K562 (cell line): ENCODE results near the gene CADM2. TPM values are rescaled to one million over a fixed set of nuclear protein-coding genes. Genes with fewer than 3 reads are reported as not detected.

Source experiments
- ATAC-seq: fragments of 200-7000 bp; cut with Tn5 transposase; 3 replicates; pipeline ENCODE4 v1.9.1; 2020; ENCODE audit warnings: moderate library complexity
- BruUV-seq: library from RNA; stranded (reverse); fragments of 400-500 nt; replicated peaks from 2 replicates; lab custom pipeline; 2021; lab: Mats Ljungman, UMichigan
- CTCF ChIA-PET: fragments of 300-600 bp; formaldehyde crosslinking; extraction: SDS; loops from one replicate; lab custom pipeline; 2021; ENCODE audit warnings: low intra/inter-chr PET ratio; lab: Yijun Ruan, JAX
- POLR2A ChIA-PET: fragments of 300-600, 350-650 bp; sonication (Branson Sonifier 250); formaldehyde crosslinking; extraction: SDS; loops from one replicate; lab custom pipeline; 2021; ENCODE audit warnings: antibody characterized with exemption, inconsistent platforms; lab: Yijun Ruan, JAX
- DNase-seq, 4 experiments: peaks; one replicate each; pipeline versions ENCODE4 v3.0.0 to v3.0.0-alpha.2; 2011 to 2018; ENCODE audit warnings: low spot score in 3 of 4, mixed read lengths in 3 of 4; ENCODE audit errors: extremely low read depth in 1 of 4
- FAIRE-seq: peaks from 2 replicates; lab custom pipeline; 2011; peaks lifted over from hg19 to GRCh38; lab: Jason Lieb, UNC
- H2AFZ ChIP-seq: 2 replicates; pipeline ENCODE4 v1.6.0; 2011; ENCODE audit warnings: low read depth, low read length, control low read depth, inconsistent platforms
- H3K27ac ChIP-seq: fragments of 200-600 bp; 3 replicates; pipeline ENCODE4 v1.8.0; 2011; ENCODE audit warnings: low read depth, mild to moderate bottlenecking, control low read depth, inconsistent platforms, low read length, moderate library complexity, mixed read lengths; ENCODE audit errors: extremely low read depth
- H3K27me3 ChIP-seq, 2 experiments: fragments of 300-600 bp in 1 of 2; 2 replicates in 1 of 2; 3 replicates in 1 of 2; pipeline versions ENCODE4 v1.6.0 to v1.8.0; 2011; ENCODE audit warnings: inconsistent platforms in 2 of 2, low read length in 2 of 2, mild to moderate bottlenecking in 1 of 2, mixed read lengths in 1 of 2, moderate library complexity in 1 of 2; ENCODE audit not compliant: control insufficient read depth in 2 of 2, insufficient read depth in 2 of 2
- H3K36me3 ChIP-seq: fragments of 300-600 bp; 3 replicates; pipeline ENCODE4 v1.8.0; 2011; ENCODE audit warnings: mild to moderate bottlenecking, low read length, inconsistent platforms; ENCODE audit not compliant: control insufficient read depth, insufficient read depth
- H3K4me1 ChIP-seq, 2 experiments: fragments of 200-600 bp in 1 of 2; replicated peaks in 1 of 2; 2 replicates in 1 of 2; 3 replicates in 1 of 2; pipeline versions ENCODE4 v1.5.1 to v1.8.0; 2011; ENCODE audit warnings: inconsistent platforms in 2 of 2, low read length in 2 of 2, mild to moderate bottlenecking in 1 of 2, mixed read lengths in 1 of 2, moderate library complexity in 1 of 2; ENCODE audit not compliant: control insufficient read depth in 2 of 2, insufficient read depth in 2 of 2
- H3K4me2 ChIP-seq: 2 replicates; pipeline ENCODE4 v1.6.1; 2011; ENCODE audit warnings: low read length, control low read depth, inconsistent platforms, mixed read lengths; ENCODE audit not compliant: insufficient read depth
- H3K4me3 ChIP-seq: fragments of 200-600 bp; sonication (generic), shearing (Covaris generic); 2 replicates; pipeline ENCODE4 v1.5.1; 2016; ENCODE audit warnings: control low read depth, inconsistent platforms
- H3K79me2 ChIP-seq: fragments of 200-600 bp; 3 replicates; pipeline ENCODE4 v1.8.0; 2011; ENCODE audit warnings: low read length, inconsistent platforms; ENCODE audit not compliant: control insufficient read depth, insufficient read depth
- H3K9ac ChIP-seq, 2 experiments: 2 replicates each; pipeline versions ENCODE4 v1.6.0 to v1.6.1; 2011; ENCODE audit warnings: low read depth in 2 of 2, low read length in 2 of 2, control low read depth in 1 of 2, inconsistent platforms in 1 of 2, mild to moderate bottlenecking in 1 of 2, mixed read lengths in 1 of 2; ENCODE audit not compliant: insufficient read depth in 1 of 2
- H3K9me1 ChIP-seq: one replicate; pipeline ENCODE4 v1.6.0; 2011; ENCODE audit warnings: inconsistent platforms, mild to moderate bottlenecking, low read length, moderate library complexity; ENCODE audit not compliant: control insufficient read depth, insufficient read depth
- H3K9me3 ChIP-seq: replicated peaks from 2 replicates; pipeline ENCODE4 v1.5.1; 2011; ENCODE audit warnings: low read depth, low read length, inconsistent platforms; ENCODE audit not compliant: control insufficient read depth, insufficient read depth
- H4K20me1 ChIP-seq: replicated peaks from 2 replicates; pipeline ENCODE4 v1.6.1; 2011; ENCODE audit warnings: low read length, inconsistent platforms, mixed read lengths; ENCODE audit not compliant: control insufficient read depth, insufficient read depth
- CEBPB ChIP-seq: fragments of 450-650 bp; IDR thresholded peaks from 2 replicates; pipeline ENCODE4 v1.6.1; 2016; ENCODE audit warnings: missing genetic modification characterization, missing compliant biosample characterization
- HNRNPL ChIP-seq: fragments of 200-400 bp; formaldehyde crosslinking; IDR thresholded peaks from 2 replicates; pipeline ENCODE4 v1.6.1; 2017; ENCODE audit warnings: low read depth, mild to moderate bottlenecking, low read length
- ZBTB40 ChIP-seq, 2 experiments: fragments of 450-650 bp in 1 of 2; sonication (generic) in 1 of 2; formaldehyde crosslinking in 1 of 2; IDR thresholded peaks; 2 replicates each; pipeline versions ENCODE4 v1.7.1 to v1.9.0; 2016 to 2022; ENCODE audit warnings: inconsistent platforms in 1 of 2, mild to moderate bottlenecking in 1 of 2, missing genetic modification reagents in 1 of 2
- ZNF324 ChIP-seq: fragments of 250-450 bp; sonication (Bioruptor Pico); IDR thresholded peaks from 2 replicates; pipeline ENCODE4 v1.4.0; 2020; ENCODE audit warnings: mild to moderate bottlenecking
- WGBS: fragments of 100-300 bp; shearing (Covaris generic); methylation state at CpG from one replicate; pipeline ENCODE4 v1.1.6; 2016; ENCODE audit warnings: low coverage, mixed read lengths; ENCODE audit not compliant: insufficient coverage; ENCODE audit errors: missing lambda C conversion rate; 5-methylcytosine and 5-hydroxymethylcytosine counted together
- in situ Hi-C: fragments of 300-500 bp; cut with MboI; formaldehyde crosslinking; loops from 4 replicates; pipeline ENCODE4 v1.15.0; 2018; ENCODE audit warnings: inconsistent platforms, mixed read lengths
- intact Hi-C: fragments of 100-400 bp; cut with micrococcal nuclease; formaldehyde crosslinking; loops from 2 replicates; pipeline ENCODE4 v1.14.2; 2022
- polyA plus RNA-seq, 8 experiments: library from polyadenylated mRNA; depleted of rRNA in 4 of 8; stranded (reverse) in 5 of 8; unstranded in 3 of 8; fragments of >200 nt; fragmentation: Nextera tagmentation in 2 of 8; fragmentation: Illumina TruSeq in 1 of 8; extraction: Ambion mirVana in 2 of 8; extraction: Trizol in 1 of 8; gene quantifications; 2 replicates each; pipeline versions ENCODE4 v1.2.1 to v1.2.3, GENCODE V29; 2011 to 2014; ENCODE audit warnings: inconsistent platforms in 1 of 8, missing spikeins in 1 of 8
- total RNA-seq, 7 experiments: library from RNA; depleted of rRNA in 6 of 7; stranded (reverse); fragments of >200 nt in 6 of 7; fragmentation: Illumina TruSeq in 2 of 7; extraction: Trizol in 2 of 7; gene quantifications; 2 replicates each; pipeline versions ENCODE4 v1.2.1 to v1.2.3, GENCODE V29; 2011 to 2021; ENCODE audit warnings: low replicate concordance in 1 of 7

The CADM2 gene
- total and polyA plus RNA-seq, 9 of the 15 experiments (the other 6 are each of a cell fraction or from before 2014, with no cell fraction given), result 0.11 to 3.2 (median 0.95) TPM

- H3K4me3 ChIP-seq, result no peak overlapping the region
- in situ Hi-C loops, result no loop called here
- CTCF ChIA-PET, result no interaction called here
- no peak overlapping the region for H3K4me2 ChIP-seq
- FAIRE-seq, result no peak
- H3K9me3 ChIP-seq, result no peaks in the 10 kb centered on the region
- H3K79me2 ChIP-seq, result no peaks in the 10 kb centered on the region
- intact Hi-C loops, result no loop called here
- no peaks in the 10 kb centered on the region; a peak in 1 of 5 replicates for H3K4me1 ChIP-seq
- TF ChIP-seq ZBTB40 (IDR thresholded peaks at IDR 0.05), result peak; percentile 74
- no peak for TF ChIP-seq ZBTB40 (CRISPR knock-in tag; IDR thresholded peaks at IDR 0.05)
- 0 out of 2 replicates have a peak, but pooled peaks have one; percentile 36 for TF ChIP-seq CEBPB (tag)
- TF ChIP-seq ZNF324 (CRISPR knock-in tag), result no peak
- no peak for TF ChIP-seq HNRNPL
- H3K9ac ChIP-seq, result no peak overlapping the region
- 71% methylated on average over 1 of the region's 1 CpG for WGBS
- BruUV-seq, result no TSS peak
- no peaks in the 10 kb centered on the region for H3K27me3 ChIP-seq
- POLR2A ChIA-PET, result no interaction called here
- H3K9me1 ChIP-seq, result no peaks in the 10 kb centered on the region
- no peak for DNase-seq
- no peaks in the 10 kb centered on the region for H4K20me1 ChIP-seq
- peak overlapping the region; percentile 82 for H2AFZ ChIP-seq
- ATAC-seq, result peak; percentile 48
- H3K36me3 ChIP-seq, result no peaks in the 10 kb centered on the region
- peak overlapping the region; percentile 22; the same call in 1 of the 3 replicates for H3K27ac ChIP-seq
These were observed 525.2 kb downstream of the CADM2 start for GRCh38 chr3:85483986-85484385.
